Measurements from ENCODE around the gene CLIP2. TPM values are rescaled to one million over a fixed set of nuclear protein-coding genes. Genes with fewer than 3 reads are reported as not detected.
"Not testable (repeated sequence)": the region's sequence is repeated elsewhere in the genome, so short reads cannot be mapped to it uniquely, and the experiment has no call there.

Gene CLIP2
- total RNA-seq, 1 experiment from 2014 or later: 37.9 TPM

GRCh38 chr7:74318043-74318442 lies 28.8 kb downstream of the CLIP2 start:
- POLR2A ChIA-PET (ENCODE audit: unreplicated experiment): interaction anchor here (0.6 kb wide), 1 partner anchor 75 kb away, joined by 19 read pairs; no protein-coding TSS in a partner anchor

GRCh38 chr7:74320645-74321221 lies 31.5 kb downstream of the CLIP2 start:
- Histone ChIP-seq H3K4me3 (no peak overlapping the region), H2AFZ (no peak overlapping the region), H3K27me3 (ENCODE audit: insufficient read depth, low read depth) (no peaks in the 10 kb centered on the region), H3F3A (ENCODE audit: insufficient read depth, low read depth) (no peaks in the 10 kb centered on the region), H4K20me1 (ENCODE audit: insufficient read depth) (no peaks in the 10 kb centered on the region), H3K4me1 (replicated peaks; ENCODE audit: insufficient read depth) (no peaks in the 10 kb centered on the region), H3K79me2 (ENCODE audit: low read depth) (no peaks in the 10 kb centered on the region), H3K9me2 (ENCODE audit: insufficient read depth) (no peaks in the 10 kb centered on the region), H3K9me3 (ENCODE audit: insufficient read depth, low read depth) (no peaks in the 10 kb centered on the region), H3K27ac (no peak overlapping the region), H3K4me2 (no peak overlapping the region), H3K36me3 (ENCODE audit: low read depth) (no peaks in the 10 kb centered on the region)
- no TSS peak for BruUV-seq (replicated peaks)
- DNase-seq: no peak
- intact Hi-C loops (cut with micrococcal nuclease; ENCODE audit: unreplicated experiment): no loop called here
- POLR2A ChIA-PET (ENCODE audit: unreplicated experiment): no interaction called here
- TF ChIP-seq CTCF (conservative IDR thresholded peaks at IDR 0.05): no peak
- TF ChIP-seq EZH2 (IDR thresholded peaks at IDR 0.05; ENCODE audit: low read depth): no peak
- CTCF ChIA-PET: no interaction called here

More at GRCh38 chr7:74318043-74318442, 28.8 kb downstream of the CLIP2 start:
- Histone ChIP-seq H3K79me2 (ENCODE audit: low read depth) (no peaks in the 10 kb centered on the region), H3F3A (ENCODE audit: insufficient read depth, low read depth) (peaks cover 9% of the 10 kb centered on the region), H3K4me1 (replicated peaks; ENCODE audit: insufficient read depth) (peaks cover 4% of the 10 kb centered on the region), H3K9me2 (ENCODE audit: insufficient read depth) (no peaks in the 10 kb centered on the region), H3K27me3 (ENCODE audit: insufficient read depth, low read depth) (no peaks in the 10 kb centered on the region), H3K9me3 (ENCODE audit: insufficient read depth, low read depth) (no peaks in the 10 kb centered on the region), H2AFZ (no peak overlapping the region), H3K36me3 (ENCODE audit: low read depth) (no peaks in the 10 kb centered on the region), H3K4me2 (no peak overlapping the region), H3K4me3 (no peak overlapping the region), H3K27ac (no peak overlapping the region), H4K20me1 (ENCODE audit: insufficient read depth) (no peaks in the 10 kb centered on the region)
- no peak for DNase-seq
- CTCF ChIA-PET: interaction anchor here (0.5 kb wide), 1 partner anchor 82 kb away, joined by 5 read pairs; no protein-coding TSS in a partner anchor
- BruUV-seq (replicated peaks): no TSS peak
- TF ChIP-seq EZH2 (IDR thresholded peaks at IDR 0.05; ENCODE audit: low read depth): no peak
- no peak for TF ChIP-seq CTCF (conservative IDR thresholded peaks at IDR 0.05)
- intact Hi-C loops (cut with micrococcal nuclease; ENCODE audit: unreplicated experiment): loop anchor here (10.0 kb wide), 1 partner anchor 57 kb away; no protein-coding TSS in a partner anchor

- H4K20me1 ChIP-seq (ENCODE audit: insufficient read depth); H3K4me1 ChIP-seq (replicated peaks; ENCODE audit: insufficient read depth); H3K4me2 ChIP-seq; H3K79me2 ChIP-seq (ENCODE audit: low read depth); H3K27ac ChIP-seq; H3K36me3 ChIP-seq (ENCODE audit: low read depth); BruUV-seq (replicated peaks); intact Hi-C loops (cut with micrococcal nuclease; ENCODE audit: unreplicated experiment); DNase-seq; H3K9me2 ChIP-seq (ENCODE audit: insufficient read depth); H3K9me3 ChIP-seq (ENCODE audit: insufficient read depth, low read depth); H3K27me3 ChIP-seq (ENCODE audit: insufficient read depth, low read depth); H3K4me3 ChIP-seq; H3F3A ChIP-seq (ENCODE audit: insufficient read depth, low read depth); H2AFZ ChIP-seq: not testable (repeated sequence)
- CTCF ChIA-PET: interaction anchor here (0.6 kb wide), 1 partner anchor 78 kb away, joined by 9 read pairs; no protein-coding TSS in a partner anchor
- POLR2A ChIA-PET (ENCODE audit: unreplicated experiment): interaction anchor here (0.7 kb wide), 1 partner anchor 239 kb away, joined by 6 read pairs; no protein-coding TSS in a partner anchor
These were observed 33.7 kb downstream of the CLIP2 start for GRCh38 chr7:74322892-74323291.

Measured in PC-9 (cell line).